Omental fat pad (tissue), 4 donors: ENCODE measurements around the gene AOPEP. TPM values are rescaled to one million over a fixed set of nuclear protein-coding genes. Genes with fewer than 3 reads are reported as not detected.

Experiments
- ATAC-seq: fragments of 150-250 bp; one replicate; pipeline ENCODE4 v1.9.1; 2016; ENCODE audit warnings: mild to moderate bottlenecking, moderate library complexity; ENCODE audit not compliant: low FRiP score
- DNase-seq: peaks from one replicate; pipeline ENCODE4 v3.0.0-alpha.2; 2019; ENCODE audit warnings: low spot score
- CTCF ChIP-seq, 3 donors: fragments of 450-650 bp; IDR thresholded peaks; one replicate each; pipeline ENCODE4 v1.5.1; 2016 to 2017; ENCODE audit warnings: antibody characterized with exemption in 3 of 3, mild to moderate bottlenecking in 3 of 3, moderate library complexity in 2 of 3
- total RNA-seq, 4 donors: library from RNA; depleted of rRNA; stranded (reverse); fragments of >200 nt; gene quantifications; one replicate each; pipeline ENCODE4 v1.1.0, GENCODE V29; 2016

AOPEP gene
- total RNA-seq, 4 donors from 2014 or later, result 45.9 to 102 (median 55.1) TPM

- DNase-seq (no peak), ATAC-seq (no peak)
- no peak for TF ChIP-seq CTCF (IDR thresholded peaks at IDR 0.05)
Measured at GRCh38 chr9:95058795-95059386, 332.4 kb downstream of the AOPEP start.

GRCh38 chr9:95060234-95060633 is 333.7 kb downstream of the AOPEP start:
- no peak for TF ChIP-seq CTCF (IDR thresholded peaks at IDR 0.05)
- ATAC-seq (no peak), DNase-seq (no peak)

- ATAC-seq (no peak), DNase-seq (no peak)
- no peak for TF ChIP-seq CTCF (IDR thresholded peaks at IDR 0.05)
Measured at GRCh38 chr9:95060916-95061315, 334.4 kb downstream of the AOPEP start.

GRCh38 chr9:95061916-95062595 is 335.6 kb downstream of the AOPEP start:
- DNase-seq (no peak), ATAC-seq (no peak)
- TF ChIP-seq CTCF (IDR thresholded peaks at IDR 0.05), result no peak

GRCh38 chr9:95062596-95063065 is 336.1 kb downstream of the AOPEP start:
- no peak for TF ChIP-seq CTCF (IDR thresholded peaks at IDR 0.05)
- DNase-seq, result no peak
- no peak for ATAC-seq

GRCh38 chr9:95063300-95063699 is 336.8 kb downstream of the AOPEP start:
- no peak for DNase-seq
- ATAC-seq, result no peak
- TF ChIP-seq CTCF (IDR thresholded peaks at IDR 0.05), result no peak

GRCh38 chr9:95065224-95065623 is 338.7 kb downstream of the AOPEP start:
- DNase-seq, result no peak
- no peak for TF ChIP-seq CTCF (IDR thresholded peaks at IDR 0.05)
- ATAC-seq, result no peak
